Stimulated activated naive CD8-positive, alpha-beta T cell treated with anti-CD3 and anti-CD28 coated beads, Interleukin-15, Interleukin-2, amounts not matched to agents 100 U/mL and 50 U/mL, for 24 hours (primary cell): ENCODE results near the gene IGHMBP2.

ENCODE experiments used
- ATAC-seq: fragments of 150-1000 bp; cut with Tn5 transposase; one replicate; pipeline ENCODE4 v1.10.0; 2021
- DNase-seq: peaks from one replicate; pipeline ENCODE4 v3.0.0; 2021

Gene IGHMBP2

DNA sequence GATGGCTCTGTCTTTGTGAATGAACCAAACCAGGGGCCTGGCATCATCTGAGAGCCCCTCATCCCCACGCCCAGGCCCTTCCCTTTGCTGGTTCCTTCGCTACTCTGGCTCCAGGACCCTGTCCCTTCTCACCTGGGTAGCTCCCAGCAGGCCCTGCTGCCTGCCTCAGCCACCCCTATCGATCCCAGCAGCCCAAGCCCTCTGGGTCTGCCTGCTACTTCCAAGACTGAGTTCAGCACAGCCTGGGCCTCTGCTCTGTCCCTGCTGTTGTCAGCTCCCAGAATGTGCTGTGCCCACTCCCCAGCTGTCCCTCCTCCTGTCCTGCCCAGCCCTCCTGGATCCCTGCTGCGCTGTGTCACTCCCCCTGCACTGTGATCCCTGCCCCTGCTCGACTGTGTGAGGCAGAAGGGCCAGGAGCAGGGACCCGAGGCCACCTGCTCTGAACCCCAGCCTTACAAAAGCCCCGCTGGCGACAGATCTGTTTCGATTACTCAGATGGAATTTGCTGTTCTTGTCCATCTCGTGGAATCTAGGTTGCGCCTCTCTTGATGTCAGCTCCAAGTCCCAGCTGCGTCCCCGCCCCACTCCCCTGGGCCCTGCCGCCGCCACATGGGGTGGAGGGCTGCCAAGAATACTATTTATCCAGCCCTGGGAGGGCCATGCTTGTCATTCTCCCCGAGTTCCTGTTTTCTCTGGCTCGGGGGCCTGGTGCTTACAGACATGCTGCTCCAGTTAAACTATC lies 13.0 kb upstream of the IGHMBP2 start:
- DNase-seq (no peak), ATAC-seq (no peak)

DNA sequence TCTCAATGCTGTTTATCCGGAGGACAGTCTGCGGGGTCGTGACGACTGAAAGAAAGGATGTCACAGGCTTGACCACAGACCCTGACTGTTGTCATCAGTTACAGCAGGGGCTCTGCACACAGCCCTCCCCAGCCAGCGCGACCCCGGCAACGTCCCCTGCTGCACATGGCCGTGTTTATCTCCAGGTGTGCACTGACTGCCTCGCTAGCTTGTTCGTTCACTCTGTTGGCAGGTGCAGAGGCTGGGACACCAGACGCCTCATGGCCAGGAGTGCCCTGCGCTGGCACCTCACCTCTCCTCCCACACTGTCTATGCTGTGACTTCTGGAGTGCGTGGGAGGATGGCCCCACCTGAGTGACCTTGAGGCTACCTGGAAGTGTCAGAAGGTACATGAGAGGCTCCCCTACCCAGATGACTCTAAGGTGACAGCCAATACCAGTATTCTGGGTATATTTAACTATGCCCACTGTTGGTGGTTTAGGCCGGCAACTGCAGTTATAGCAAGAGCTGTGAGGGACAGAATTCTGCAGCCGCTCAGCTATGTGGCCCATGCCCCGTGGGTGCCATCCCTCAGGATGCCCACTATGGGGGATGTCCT lies 12.2 kb upstream of the IGHMBP2 start:
- peak; percentile 38 for ATAC-seq
- DNase-seq, result no peak

GRCh38 chr11:68892576-68892975 lies 11.1 kb upstream of the IGHMBP2 start:
- ATAC-seq, result no peak

GRCh38 chr11:68893282-68893681 lies 10.4 kb upstream of the IGHMBP2 start:
- DNase-seq, result no peak
- ATAC-seq, result no peak

More at GRCh38 chr11:68892576-68892975, 11.1 kb upstream of the IGHMBP2 start:
- DNase-seq, result no peak

- DNase-seq (no peak), ATAC-seq (no peak)
Observed at GRCh38 chr11:68896171-68896959, 7.3 kb upstream of the IGHMBP2 start.

DNA sequence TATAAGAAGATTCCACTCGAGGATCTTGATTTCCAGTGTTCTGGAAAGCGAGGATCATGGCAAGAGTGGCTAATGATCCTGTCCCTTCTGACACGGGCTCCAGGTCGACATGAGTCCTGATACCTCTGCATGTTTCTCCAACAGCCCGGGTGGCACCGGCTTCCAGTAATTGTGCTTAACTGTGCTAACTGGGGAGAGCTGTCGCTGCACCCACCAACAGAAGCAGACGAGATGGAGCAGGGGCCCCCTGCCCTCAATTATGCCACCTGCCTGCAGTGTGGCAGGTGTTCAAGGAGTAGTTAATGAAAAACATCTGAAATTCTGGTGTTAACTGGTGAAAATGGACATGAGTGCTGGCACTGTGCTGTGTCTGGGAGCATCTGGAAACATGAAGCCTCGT lies 6.2 kb upstream of the IGHMBP2 start:
- ATAC-seq, result no peak
- no peak for DNase-seq

DNA sequence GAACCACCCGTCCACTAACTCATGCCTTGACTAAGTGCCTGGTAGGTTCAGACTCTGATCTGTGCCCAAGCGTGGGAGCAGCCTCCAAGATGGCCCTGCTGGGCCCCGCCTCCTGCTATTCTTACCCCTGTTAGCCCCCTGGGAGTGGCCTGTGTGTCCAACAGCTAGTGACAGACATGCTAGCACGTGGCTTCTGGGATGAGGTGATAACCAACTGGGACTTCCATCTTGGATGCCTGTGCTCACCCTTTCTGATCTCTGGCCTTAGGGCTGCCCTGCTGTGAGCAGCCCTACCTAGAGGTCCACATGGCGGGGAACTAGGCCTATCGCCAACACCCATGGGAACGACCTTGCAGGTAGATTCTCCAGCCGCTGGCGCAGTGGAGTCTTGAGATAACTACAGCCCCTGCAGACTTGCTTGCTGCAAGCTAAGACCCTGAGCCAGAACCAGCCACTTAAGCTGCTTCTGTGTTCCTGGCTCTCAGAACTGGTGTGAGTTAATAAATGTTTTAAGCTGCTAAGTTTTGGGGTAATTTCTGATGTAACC lies 2.8 kb upstream of the IGHMBP2 start:
- DNase-seq, result no peak
- ATAC-seq, result no peak

DNA sequence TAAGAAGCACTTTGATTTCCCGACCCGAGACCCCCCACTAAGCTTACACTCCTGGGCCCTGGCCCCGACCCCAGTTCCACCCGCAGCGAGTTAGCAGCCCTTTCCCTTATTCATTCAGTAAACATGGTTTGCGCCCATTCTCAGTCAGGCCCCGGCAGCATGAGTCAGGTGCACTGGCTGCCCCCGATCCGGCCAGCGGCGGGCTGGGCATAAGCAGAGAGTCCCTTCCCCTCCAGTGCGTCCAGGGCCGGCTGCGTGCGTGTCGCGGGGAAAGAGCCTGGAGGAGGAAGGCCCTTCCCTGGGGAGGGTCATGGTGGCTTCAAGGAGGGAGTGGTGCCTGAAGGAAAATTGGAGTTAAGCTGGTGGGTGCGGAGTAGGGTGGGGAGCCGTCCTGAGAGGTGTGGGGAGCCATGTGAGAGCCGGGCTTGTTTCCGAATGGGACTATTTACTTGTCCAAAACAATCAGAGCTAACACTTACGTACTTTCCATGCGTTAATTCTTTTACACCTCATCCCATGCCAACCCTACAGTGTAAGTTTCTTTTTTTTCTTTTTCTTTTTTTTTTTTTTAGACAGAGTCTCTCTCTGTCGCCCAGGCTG lies 657 bp downstream of the IGHMBP2 start:
- DNase-seq (peak; percentile 40), ATAC-seq (peak; percentile 16)

- DNase-seq (no peak), ATAC-seq (no peak)
Observed at GRCh38 chr11:68905421-68906360, 2.0 kb downstream of the IGHMBP2 start.

DNA sequence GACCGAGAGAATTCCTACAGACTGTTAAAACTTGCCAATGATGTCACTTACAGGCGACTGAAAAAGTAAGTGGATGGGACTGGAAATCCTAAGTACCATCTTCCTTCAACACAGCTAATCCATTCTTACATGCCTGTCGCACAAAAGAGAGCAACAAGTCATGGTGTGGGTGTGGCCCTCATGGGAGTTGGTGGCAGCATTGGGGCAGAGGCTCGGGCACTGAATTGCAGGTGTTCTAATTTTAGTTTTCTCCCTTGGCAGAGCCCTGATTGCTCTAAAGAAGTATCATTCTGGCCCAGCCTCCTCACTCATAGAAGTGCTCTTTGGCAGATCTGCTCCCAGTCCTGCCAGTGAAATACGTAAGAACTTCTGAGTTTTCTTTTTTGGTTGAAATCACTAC lies 4.6 kb downstream of the IGHMBP2 start:
- DNase-seq (no peak), ATAC-seq (no peak)

- ATAC-seq (no peak), DNase-seq (no peak)
Observed at GRCh38 chr11:68910965-68911364, 7.3 kb downstream of the IGHMBP2 start.

GRCh38 chr11:68911731-68912130 lies 8.0 kb downstream of the IGHMBP2 start:
- DNase-seq (no peak), ATAC-seq (peak; percentile 19)

GRCh38 chr11:68912254-68912653 lies 8.6 kb downstream of the IGHMBP2 start:
- ATAC-seq (no peak), DNase-seq (no peak)

GRCh38 chr11:68913188-68913587 lies 9.5 kb downstream of the IGHMBP2 start:
- ATAC-seq (no peak), DNase-seq (no peak)

- no peak for DNase-seq
- no peak for ATAC-seq
Observed at GRCh38 chr11:68914761-68915160, 11.1 kb downstream of the IGHMBP2 start.

DNA sequence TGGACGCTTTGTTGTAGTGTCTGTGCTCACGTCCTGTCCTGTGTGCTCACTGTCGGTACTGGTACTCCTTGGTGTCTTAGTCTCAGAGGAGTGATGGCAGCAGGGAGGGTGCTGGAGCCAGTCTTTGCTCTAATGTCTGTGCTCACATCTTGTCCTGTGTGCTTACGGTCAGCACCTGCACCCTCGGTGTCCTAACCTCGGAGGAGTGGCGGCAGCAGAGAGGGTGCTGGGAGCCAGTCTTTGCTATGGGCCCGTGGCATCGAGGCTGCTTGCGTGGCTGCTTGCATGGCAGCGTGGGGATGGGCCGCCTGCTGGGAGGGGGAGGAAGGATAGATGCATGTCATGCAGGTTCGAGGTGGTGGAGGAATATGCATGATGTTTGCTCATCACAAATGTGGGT lies 12.7 kb downstream of the IGHMBP2 start:
- ATAC-seq (no peak), DNase-seq (no peak)

DNA sequence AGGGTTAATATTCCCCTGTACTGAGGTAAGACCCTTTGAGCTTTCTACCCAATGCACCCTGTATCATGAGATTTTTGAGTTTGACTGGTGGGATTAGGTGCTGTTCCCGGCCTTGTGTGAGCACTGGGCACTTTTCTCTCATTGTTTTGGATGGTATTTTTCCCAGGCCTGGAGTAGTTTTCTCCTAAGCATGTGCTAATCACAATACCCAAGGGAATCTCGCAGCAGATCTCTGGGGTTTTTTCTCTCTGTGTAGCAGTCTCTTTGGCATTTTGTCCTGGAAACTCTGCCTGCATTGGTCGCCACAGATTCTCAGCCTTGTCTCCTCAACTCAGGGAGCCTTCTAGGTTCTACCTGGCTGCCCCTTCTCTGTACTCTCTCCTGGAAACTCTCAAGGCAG lies 19.9 kb downstream of the IGHMBP2 start:
- ATAC-seq (no peak), DNase-seq (no peak)

- DNase-seq (no peak), ATAC-seq (no peak)
Observed at GRCh38 chr11:68924073-68924925, 20.6 kb downstream of the IGHMBP2 start.

- no peak for DNase-seq
Observed at GRCh38 chr11:68925611-68926010, 21.9 kb downstream of the IGHMBP2 start.

More at GRCh38 chr11:68925611-68926010, 21.9 kb downstream of the IGHMBP2 start:
- ATAC-seq, result no peak
